ENCODE data around the gene AFG3L2. TPM values are rescaled to one million over a fixed set of nuclear protein-coding genes. Genes with fewer than 3 reads are reported as not detected.

AFG3L2 gene
- total RNA-seq, 1 experiment from 2014 or later = 55.1 TPM

DNA sequence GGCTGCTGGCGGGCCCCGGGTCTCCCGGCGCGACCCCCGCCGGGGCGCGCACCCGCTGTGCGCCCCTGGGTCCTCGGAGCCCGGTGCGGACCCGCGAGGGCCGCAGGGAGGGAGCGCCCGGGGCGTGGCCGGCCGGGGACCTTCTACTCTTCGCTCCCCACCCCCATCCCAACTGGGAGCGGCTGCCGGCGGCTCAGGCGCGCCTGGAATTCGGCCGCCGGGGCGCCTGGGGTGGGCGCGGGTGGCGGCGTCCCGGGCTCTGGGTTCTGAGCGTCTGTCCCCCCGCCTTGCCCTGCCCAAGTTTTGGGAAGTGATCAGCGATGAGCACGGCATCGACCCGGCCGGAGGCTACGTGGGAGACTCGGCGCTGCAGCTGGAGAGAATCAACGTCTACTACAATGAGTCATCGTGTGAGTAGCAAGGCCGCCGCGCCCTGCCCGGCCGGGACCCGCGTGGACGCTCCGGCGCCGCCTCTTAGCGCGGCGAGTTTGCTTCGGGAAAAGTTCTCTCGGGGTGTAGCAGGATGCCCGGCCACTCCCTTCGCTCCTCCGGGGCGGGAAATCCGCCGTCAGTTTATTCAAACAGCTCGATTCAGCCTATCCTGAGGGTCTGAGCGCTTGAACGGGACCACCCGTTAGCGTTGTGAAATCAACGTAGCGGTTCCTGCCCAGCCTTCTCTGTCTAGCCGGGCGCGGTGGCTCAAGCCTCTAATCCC is 68.5 kb downstream of the AFG3L2 start:
- DNase-seq = peak; percentile 64
- CTCF ChIA-PET = interaction anchor here (0.7 to 1.0 kb wide), 2 partner anchors 37 to 236 kb away, joined by 3 to 6 read pairs; no protein-coding TSS in a partner anchor
- no peak for TF ChIP-seq CTCF (IDR thresholded peaks at IDR 0.05; ENCODE audit: unreplicated experiment)
- H3K36me3 Mint-ChIP-seq (ENCODE audit: insufficient read depth, unreplicated experiment) = peaks cover 41% of the 10 kb centered on the region
- peak overlapping the region; percentile 73 for H3K4me3 Mint-ChIP-seq (ENCODE audit: low read depth, unreplicated experiment)
- no peak overlapping the region for H3K27ac Mint-ChIP-seq (ENCODE audit: unreplicated experiment)
- H3K4me1 Mint-ChIP-seq (ENCODE audit: low read depth, unreplicated experiment) = peaks cover 7% of the 10 kb centered on the region
- no TSS peak for BruUV-seq (replicated peaks)
- H3K27me3 Mint-ChIP-seq (ENCODE audit: unreplicated experiment) = peaks cover 32% of the 10 kb centered on the region
- H3K9me3 Mint-ChIP-seq (ENCODE audit: low read depth, unreplicated experiment) = no peaks in the 10 kb centered on the region
- intact Hi-C loops (cut with micrococcal nuclease; ENCODE audit: unreplicated experiment) = loop anchor here (1.0 kb wide), 1 partner anchor 36 kb away; no protein-coding TSS in a partner anchor

DNA sequence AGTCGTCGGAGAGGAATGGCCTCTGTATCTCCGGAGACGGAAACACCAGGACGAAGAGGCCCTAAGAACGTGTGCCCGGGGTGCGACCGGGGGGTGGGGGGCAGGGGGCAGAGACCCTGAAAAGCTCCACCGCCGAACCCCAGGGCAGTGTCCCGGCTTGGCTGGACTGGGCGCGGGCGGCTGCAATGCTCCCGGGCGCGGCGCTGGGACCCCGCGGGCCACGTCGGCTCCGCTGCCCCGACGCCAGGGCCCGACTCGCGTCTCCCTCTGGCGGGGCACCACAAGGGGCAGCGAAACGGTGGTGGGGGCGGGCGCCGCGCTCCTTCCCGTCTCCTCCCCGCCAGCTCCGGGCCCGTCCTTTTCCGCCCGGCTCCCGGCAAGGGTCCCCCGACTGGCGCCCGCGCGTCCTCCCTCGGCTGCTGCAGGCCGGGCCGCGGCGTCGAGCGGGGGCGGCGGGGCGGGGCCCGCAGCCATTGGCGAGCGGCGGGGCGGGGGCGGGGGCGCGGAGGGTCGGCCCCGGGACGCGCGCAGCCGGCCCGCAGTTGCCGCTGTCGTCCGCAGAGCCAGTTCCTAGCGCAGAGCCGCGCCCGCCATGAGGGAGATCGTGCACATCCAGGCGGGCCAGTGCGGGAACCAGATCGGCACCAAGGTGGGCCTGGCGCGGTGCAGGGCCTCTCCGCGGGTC is 69.2 kb downstream of the AFG3L2 start, which contains the start of gene TUBB6:
TSS of gene TUBB6 (plus strand) at position 541 of the 685 bp plus-strand sequence. CDS start at position 593, 52 bp downstream.
- Mint-ChIP-seq H3K4me3 (ENCODE audit: low read depth, unreplicated experiment) (peak within 1 kb of the TSS; percentile 73), H3K4me1 (ENCODE audit: low read depth, unreplicated experiment) (peaks cover 7% of the 10 kb centered on the region), H3K27ac (ENCODE audit: unreplicated experiment) (no peak within 1 kb of the TSS), H3K9me3 (ENCODE audit: low read depth, unreplicated experiment) (no peaks in the 10 kb centered on the region), H3K36me3 (ENCODE audit: insufficient read depth, unreplicated experiment) (peaks cover 41% of the 10 kb centered on the region), H3K27me3 (ENCODE audit: unreplicated experiment) (peaks cover 32% of the 10 kb centered on the region)
- CTCF ChIA-PET = no interaction called here
- intact Hi-C loops (cut with micrococcal nuclease; ENCODE audit: unreplicated experiment) = loop anchor here (1.0 kb wide), 1 partner anchor 36 kb away; no protein-coding TSS in a partner anchor
- DNase-seq = peak; percentile 56
- TF ChIP-seq CTCF (IDR thresholded peaks at IDR 0.05; ENCODE audit: unreplicated experiment) = no peak
- BruUV-seq (replicated peaks) = no TSS peak

GRCh38 chr18:12306752-12307700 is 70.0 kb downstream of the AFG3L2 start:
- DNase-seq = no peak
- CTCF ChIA-PET = no interaction called here
- H3K27ac Mint-ChIP-seq (ENCODE audit: unreplicated experiment) = no peak overlapping the region
- no peaks in the 10 kb centered on the region for H3K9me3 Mint-ChIP-seq (ENCODE audit: low read depth, unreplicated experiment)
- intact Hi-C loops (cut with micrococcal nuclease; ENCODE audit: unreplicated experiment) = no loop called here
- peak overlapping the region; percentile 73 for H3K4me3 Mint-ChIP-seq (ENCODE audit: low read depth, unreplicated experiment)
- TF ChIP-seq CTCF (IDR thresholded peaks at IDR 0.05; ENCODE audit: unreplicated experiment) = no peak
- H3K27me3 Mint-ChIP-seq (ENCODE audit: unreplicated experiment) = peaks cover 32% of the 10 kb centered on the region
- H3K36me3 Mint-ChIP-seq (ENCODE audit: insufficient read depth, unreplicated experiment) = peaks cover 41% of the 10 kb centered on the region
- H3K4me1 Mint-ChIP-seq (ENCODE audit: low read depth, unreplicated experiment) = peaks cover 7% of the 10 kb centered on the region
- BruUV-seq (replicated peaks) = TSS peak; percentile 52

All from Calu3 (cell line).